ENCODE measurements around the gene CDC42BPA. TPM values are rescaled to one million over a fixed set of nuclear protein-coding genes. Genes with fewer than 3 reads are reported as not detected.

The CDC42BPA gene
- total and polyA plus RNA-seq, 2 of the 13 experiments (the other 11 are each of a cell fraction or from before 2014, with no cell fraction given): 6.5 to 16.0 TPM

GRCh38 chr1:227004796-227005195 is 313.5 kb downstream of the CDC42BPA start:
- in situ Hi-C loops (cut with HindIII; ENCODE audit: extremely low pct_ligation_motif_present, low pct_unique_long_range_greater_than_20kb) (no loop called here), intact Hi-C loops (cut with micrococcal nuclease; ENCODE audit: unreplicated experiment) (no loop called here)
- Histone ChIP-seq H3K4me2 (ENCODE audit: low read depth, low read length) (no peak overlapping the region), H3K4me1 (ENCODE audit: insufficient read depth, low read length) (no peaks in the 10 kb centered on the region), H3K9ac (ENCODE audit: insufficient read depth, low read depth, low read length) (no peak overlapping the region), H3K4me3 (replicated peaks in 1 of 3; ENCODE audit: insufficient read depth in 1 of 3, low read depth in 2 of 3, low read length in 3 of 3) (no peak overlapping the region), H2AFZ (ENCODE audit: low read length) (no peak overlapping the region), H3K27me3 (ENCODE audit: control insufficient read depth in 1 of 2, insufficient read depth in 2 of 2, low read length in 2 of 2) (no peaks in the 10 kb centered on the region), H4K20me1 (ENCODE audit: insufficient read depth, low read length) (no peaks in the 10 kb centered on the region), H3K36me3 (replicated peaks in 1 of 2; ENCODE audit: control insufficient read depth in 1 of 2, insufficient read depth in 2 of 2, low read length in 2 of 2) (peaks cover 0 to 6% of the 10 kb centered on the region in 2 experiments; a peak in 2 of 5 replicates), H3K79me2 (ENCODE audit: insufficient read depth, low read length) (no peaks in the 10 kb centered on the region), H3K27ac (ENCODE audit: extremely low read length, insufficient read depth, low read length) (no peak overlapping the region), H3K9me3 (ENCODE audit: low read length) (no peaks in the 10 kb centered on the region)
- ATAC-seq (no peak), FAIRE-seq (no peak), DNase-seq (ENCODE audit: low spot score) (no peak)
- ChIA-PET CTCF (ENCODE audit: low intra/inter-chr PET ratio, low total read pairs) (no interaction called here), POLR2A (no interaction called here)
- 95% methylated on average over 6 of the region's 8 CpGs for WGBS (ENCODE audit: low lambda C conversion rate)
- no TSS peak for BruUV-seq (replicated peaks)
- TF ChIP-seq ZNF543 (CRISPR knock-in tag; IDR thresholded peaks at IDR 0.05): no peak
- TF ChIP-seq PLSCR1 (CRISPR knock-in tag; IDR thresholded peaks at IDR 0.05; ENCODE audit: borderline replicate concordance): no peak
- TF ChIP-seq TOE1 (CRISPR knock-in tag; IDR thresholded peaks at IDR 0.05): no peak
- no peak for TF ChIP-seq ZBTB49 (CRISPR knock-in tag; IDR thresholded peaks at IDR 0.05; ENCODE audit: borderline replicate concordance)
- TF ChIP-seq ZNF430 (CRISPR knock-in tag; IDR thresholded peaks at IDR 0.05): no peak
- TF ChIP-seq NCOA1 (CRISPR knock-in tag; IDR thresholded peaks at IDR 0.05): no peak
- no peak for TF ChIP-seq EP300 (IDR thresholded peaks at IDR 0.05; ENCODE audit: low read depth in 2 of 2, low read length in 2 of 2)
- TF ChIP-seq EP300 (CRISPR knock-in tag; IDR thresholded peaks at IDR 0.05; ENCODE audit: borderline replicate concordance): no peak
- no peak for TF ChIP-seq ZNF713 (CRISPR knock-in tag; IDR thresholded peaks at IDR 0.05)
- no peak for TF ChIP-seq KAT2B (IDR thresholded peaks at IDR 0.05; ENCODE audit: borderline replicate concordance, low read depth, low read length)
- TF ChIP-seq BCL6 (CRISPR knock-in tag; IDR thresholded peaks at IDR 0.05): no peak
- no peak for TF ChIP-seq ZNF724P (CRISPR knock-in tag; IDR thresholded peaks at IDR 0.05; ENCODE audit: borderline replicate concordance)
